CD4-positive, alpha-beta T cell treated with Interferon alpha-2 for 1 hour (primary cell): ENCODE measurements around the gene ADAM10.

ENCODE experiments used
- DNase-seq, 2 donors: peaks; one replicate each; pipeline ENCODE4 v3.0.0-alpha.2; 2020 to 2022

Gene ADAM10

DNA sequence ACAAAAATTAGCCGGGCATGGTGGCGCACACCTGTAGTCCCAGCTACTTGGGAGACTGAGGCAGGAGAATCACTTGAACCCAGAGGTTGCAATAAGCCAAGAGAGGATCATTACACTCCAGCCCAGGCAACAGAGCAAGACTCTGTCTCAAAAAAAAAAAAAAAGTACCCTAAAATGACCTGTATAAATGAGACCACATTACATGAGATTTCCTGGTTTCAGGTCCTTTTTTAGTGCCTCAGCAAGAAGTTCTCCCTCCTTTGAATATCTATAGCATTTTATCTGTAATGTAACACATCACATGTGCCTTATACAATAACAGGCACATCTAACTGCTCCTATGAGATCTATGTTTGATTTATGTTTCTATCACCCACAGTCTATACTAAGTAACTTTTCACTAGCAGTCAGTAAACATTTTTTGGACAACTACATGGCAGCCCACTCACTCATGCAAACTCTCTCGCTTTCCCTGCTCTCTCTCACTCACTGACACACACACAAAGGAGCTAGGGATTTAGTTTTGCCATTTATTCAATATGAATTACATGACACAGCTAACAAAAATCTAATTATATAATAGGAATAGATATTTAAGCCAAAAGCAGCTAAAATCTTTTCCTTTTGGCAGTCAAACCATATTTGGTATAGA, 34.1 kb downstream of the ADAM10 start:
- DNase-seq: no peak

DNA sequence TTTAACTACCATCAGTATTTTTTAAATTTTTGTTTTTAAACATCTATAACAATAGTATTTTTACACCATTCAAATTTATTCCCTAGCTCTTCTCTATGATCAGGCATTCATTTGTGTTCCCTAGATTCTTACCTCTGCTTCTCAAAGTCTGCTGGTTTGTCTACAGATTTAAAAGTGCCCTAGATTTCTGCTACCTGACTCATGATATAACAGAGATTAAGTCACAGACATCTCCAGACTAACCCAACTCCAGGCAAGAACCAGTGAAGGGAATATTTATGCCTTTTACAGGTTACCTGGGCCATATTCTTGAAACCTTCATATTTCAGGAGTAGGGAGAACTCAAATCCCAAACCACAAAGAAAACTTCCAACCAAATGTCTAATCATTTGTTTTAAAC, 38.8 kb downstream of the ADAM10 start:
- no peak for DNase-seq

DNA sequence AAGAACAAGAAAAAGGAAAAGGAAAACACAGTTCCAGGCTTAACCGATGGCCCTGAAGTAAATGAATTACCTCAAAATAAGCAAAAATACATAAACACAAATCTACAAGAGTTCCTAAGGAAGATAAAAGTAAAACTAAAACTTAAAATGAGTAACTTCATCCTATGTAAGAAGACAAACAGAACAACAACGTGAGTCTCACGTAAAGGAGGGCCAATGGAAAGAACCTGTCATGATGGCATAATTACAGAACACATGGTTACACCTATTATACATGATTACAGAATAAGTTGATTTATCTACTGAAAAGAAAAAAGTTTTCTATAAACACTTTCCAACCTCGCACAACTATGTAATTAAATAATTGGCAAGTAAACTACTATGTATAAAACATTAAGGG, 42.1 kb downstream of the ADAM10 start:
- DNase-seq: no peak

DNA sequence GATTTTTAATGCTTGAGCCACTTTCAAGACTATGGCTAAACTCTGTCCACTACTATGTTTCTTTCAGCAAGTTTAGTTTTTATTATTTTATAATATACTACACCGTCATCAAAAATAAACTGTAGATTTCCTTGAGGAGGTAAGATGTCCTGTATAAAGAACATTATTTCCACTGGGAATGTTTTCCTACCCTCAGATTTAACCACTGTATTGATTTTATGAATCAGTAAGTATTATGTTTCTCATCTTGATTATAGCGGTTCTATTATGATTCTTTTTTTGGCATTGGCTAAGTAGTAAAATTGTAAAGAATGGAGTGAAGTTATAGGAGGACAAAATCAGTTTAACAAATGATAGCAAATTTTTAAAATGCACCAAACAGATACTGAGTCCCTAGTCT, 44.4 kb downstream of the ADAM10 start:
- no peak for DNase-seq

DNA sequence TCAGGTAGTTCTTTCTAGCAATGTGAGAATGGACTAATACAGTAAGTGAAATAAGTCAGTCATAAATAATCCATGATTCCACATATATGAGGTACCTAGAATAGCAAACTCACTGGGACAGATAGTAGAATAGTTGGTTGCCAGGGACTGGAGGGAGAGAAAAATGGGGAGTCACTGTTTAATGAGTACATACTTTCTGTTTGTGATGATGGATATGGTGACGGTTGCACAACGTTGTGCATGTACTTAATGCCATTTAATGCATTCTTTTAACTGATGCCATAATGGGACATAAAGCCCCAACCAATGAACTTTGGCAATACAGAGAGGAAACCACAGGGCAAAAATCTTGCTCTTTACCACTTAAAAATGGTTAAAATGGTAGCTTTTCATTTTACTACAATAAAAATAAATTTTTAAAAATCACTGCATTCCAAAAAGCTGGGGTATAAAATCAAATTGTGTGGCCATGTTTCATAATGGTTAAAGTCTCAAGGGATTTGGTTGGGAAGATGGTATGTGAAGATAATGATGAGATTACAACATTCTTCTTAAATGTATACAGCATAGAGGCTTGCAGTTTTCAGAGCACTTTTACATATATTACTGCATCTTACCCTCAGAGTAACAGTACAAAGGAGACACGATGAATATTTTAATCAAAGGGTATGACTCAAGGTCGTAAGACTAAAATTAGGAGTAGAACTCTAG, 45.2 kb downstream of the ADAM10 start:
- no peak for DNase-seq

DNA sequence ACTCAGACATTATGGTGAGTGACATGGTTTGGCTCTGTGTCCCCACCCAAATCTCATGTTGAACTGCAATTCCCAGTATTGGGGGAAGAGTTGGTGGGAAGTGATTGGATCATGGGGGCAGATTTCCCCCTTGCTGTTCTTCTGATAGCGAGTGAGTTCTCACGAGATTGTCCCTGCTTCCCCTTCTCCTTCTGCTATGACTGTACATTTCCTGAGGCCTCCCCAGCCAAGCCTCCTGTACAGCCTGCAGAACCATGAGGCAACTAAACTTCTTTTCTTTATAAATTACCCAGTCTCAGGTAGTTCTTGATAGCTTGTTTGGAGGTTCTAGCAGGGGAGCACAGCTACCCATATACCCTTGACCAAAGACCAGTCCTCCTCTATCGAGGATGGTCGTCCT, 45.9 kb downstream of the ADAM10 start:
- DNase-seq: no peak

DNA sequence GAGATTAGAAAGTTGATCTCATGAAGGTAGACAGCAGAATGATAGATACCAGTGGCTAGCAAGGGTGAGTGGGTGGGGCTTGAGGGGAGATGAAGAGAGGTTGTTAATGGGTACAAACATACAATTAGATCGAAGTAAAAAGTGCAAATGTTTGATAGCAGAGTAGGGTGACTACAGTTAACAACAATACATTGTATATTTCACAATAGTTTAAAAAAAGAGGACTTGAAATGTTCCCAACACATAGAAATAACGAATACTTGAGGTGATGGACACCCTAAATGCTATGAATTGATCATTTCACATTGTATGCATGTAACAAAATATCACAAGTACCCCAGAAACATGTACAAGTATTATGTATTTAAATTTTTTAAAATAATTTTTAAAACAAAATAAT, 47.3 kb downstream of the ADAM10 start:
- no peak for DNase-seq

DNA sequence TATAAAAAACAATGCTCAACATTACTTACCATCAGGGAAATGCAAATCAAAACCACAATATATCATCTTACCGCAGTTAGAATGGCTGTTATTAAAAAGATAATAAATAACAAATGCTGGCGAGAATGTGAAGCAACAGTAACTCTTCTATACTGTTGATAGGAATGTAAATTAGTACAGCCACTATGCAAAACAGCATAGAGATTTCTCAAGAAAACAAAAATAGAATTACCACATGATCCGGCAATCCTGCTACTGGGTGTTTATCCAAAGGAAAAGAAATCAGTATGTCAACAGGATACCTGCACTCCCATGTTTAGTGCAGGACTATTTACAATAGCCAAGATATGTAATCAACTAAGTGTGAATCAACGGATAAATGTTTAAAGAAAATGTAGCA, 48.1 kb downstream of the ADAM10 start:
- DNase-seq: no peak

DNA sequence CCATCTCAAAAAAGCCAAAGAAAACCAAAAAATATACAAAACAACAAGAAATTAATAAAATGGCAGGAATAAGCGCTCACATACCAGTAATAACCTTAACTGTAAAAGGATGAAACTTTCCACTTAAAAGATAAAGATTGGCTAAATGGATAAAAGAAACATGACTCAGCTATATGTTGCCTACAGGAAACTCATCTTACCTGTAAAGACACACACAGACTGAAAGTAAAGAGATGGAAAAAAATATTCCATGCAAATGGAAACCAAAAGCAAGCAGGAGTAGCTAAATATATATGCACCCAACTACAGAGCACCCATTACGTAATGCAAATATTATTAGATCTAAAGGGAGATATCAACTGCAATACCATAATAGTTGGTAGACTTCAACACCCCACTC, 49.7 kb downstream of the ADAM10 start:
- DNase-seq: no peak

DNA sequence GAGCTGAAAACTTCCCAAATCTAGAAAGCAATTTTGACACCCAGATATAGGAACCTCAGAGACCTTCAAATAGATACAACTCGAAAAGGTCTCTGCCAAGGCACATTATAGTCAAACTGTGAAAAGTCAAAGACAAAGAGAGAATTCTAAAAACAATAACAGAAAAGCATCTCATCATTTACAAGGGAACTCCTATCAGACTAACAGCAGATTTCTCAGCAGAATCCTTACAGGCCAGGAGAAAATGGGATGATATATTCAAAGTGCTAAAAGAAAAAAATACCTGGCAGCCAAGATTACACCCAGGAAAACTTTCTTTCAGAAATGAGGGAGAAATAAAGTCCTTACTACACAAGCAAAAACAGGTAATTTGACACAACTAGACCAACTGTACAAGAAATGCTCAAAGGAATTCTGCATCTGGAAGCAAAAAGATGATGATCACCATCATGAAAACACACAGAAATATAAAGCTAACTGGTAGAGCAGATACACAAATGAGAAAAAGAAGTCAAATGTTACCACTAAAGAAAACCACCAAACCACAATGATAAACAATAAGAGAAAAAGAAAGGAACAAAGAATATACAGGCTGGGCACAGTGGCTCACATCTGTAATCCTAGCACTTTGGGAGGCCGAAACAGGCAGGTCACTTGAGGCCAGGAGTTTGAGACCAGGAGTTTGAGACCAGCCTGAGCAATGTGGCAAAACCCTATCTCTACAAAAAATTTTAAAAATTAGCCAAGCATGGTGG, 50.4 kb downstream of the ADAM10 start:
- no peak for DNase-seq

DNA sequence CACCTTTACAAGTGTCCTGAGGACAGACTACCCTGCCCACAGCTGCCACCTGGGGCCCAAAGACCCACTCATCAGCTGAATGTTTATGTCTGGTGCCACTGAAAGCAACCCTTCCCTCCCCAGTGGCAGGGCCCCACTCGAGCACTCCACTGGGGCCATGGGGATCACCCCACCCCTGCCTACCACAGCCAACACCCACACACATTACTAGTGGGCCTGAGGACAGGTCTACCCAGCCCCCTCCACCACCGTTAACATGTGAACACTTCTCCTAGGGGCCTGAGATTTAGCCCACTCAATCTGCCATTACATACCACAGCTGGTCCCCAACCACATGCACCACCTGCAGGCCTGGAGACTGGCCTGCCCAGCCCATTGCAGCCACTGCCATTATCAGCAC, 52.3 kb downstream of the ADAM10 start:
- no peak for DNase-seq

DNA sequence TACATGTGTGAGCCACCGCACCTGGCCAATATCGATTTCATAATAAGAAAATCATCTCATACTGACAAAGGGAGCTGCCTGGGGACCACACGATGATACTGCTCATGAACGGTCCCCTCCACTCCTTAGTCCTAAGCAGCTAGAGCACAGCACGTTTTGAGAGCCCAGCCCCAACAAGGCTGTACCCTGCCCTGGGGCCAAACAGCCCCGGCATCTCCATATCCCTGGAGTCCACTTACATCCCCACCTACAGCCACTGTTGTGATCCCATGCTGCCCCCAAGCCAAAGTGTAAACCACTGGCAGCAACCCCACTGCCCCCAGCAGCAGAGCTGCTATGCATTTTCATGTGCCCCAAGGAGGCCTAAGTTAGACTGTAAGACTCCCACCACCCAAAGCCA, 52.8 kb downstream of the ADAM10 start:
- DNase-seq: no peak

DNA sequence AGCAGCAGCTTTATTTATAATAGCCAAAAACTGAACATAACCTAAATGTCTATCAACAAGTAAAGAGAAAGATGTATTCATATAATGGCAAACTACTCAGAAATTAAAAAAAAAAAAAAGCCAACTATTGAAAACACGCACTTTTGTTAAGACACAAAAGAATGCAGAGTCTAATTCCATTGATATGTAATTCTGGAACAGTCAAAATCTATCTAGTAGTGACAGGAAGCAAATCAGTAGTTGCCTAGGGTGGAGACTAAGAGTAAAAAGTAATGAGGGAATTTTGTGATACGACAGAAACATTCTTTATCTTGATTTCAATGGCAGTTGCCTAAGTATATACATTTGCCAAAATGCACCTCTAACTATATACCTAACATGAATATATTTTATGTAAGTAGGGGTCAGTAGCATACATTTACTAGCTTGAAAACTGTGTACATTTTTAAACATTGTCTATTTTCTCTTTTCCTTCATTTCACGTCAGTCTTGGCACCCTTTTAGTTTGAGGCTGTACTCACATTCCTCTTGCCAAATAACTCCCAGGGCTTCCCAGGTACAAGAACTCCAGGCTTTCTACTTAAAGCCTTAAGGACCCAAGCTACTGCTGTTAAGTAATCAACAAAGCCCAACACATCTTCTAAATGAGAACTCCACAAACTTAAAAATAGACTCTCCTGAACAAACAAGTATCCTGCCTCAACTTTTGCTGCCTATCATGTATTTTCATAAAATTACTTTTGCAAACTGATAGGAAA, 54.7 kb downstream of the ADAM10 start:
- DNase-seq: no peak

DNA sequence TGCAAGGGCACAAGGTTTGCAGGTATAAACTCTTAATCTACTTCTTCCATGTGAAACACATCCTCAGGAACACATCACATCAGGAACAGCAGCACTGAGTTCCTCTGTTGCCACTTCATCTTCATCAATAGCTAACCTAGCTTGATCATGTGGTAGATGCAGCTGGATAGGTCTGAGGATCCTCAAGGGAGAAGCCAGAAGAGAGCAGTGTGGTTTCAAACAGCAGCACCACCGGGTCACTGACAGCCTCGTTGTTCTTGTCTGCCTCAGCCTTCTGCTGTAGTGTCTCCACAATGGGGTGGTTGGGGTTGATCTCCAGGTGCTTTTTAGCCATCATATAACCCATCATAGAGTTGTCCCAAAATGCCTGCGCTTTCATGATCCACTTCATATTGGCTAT, 58.8 kb downstream of the ADAM10 start:
- DNase-seq: no peak

DNA sequence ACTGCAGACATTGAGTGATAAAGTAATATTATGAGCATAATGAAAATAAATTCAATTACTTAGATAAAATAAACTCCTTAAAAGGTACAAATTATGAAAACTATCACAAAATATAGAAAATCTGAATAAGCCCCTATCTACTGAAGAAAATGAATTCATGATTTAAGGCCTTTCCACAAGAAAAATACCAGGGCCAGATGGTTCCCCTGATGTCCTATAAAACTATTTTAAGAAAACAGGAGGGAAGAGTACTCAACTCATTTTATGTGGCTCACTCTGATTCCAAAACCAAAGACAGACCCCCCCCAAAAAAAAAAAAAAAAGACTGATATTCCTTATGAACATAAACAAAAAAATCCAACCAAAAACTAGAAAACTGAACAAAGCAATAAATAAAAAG, 59.9 kb downstream of the ADAM10 start:
- no peak for DNase-seq

DNA sequence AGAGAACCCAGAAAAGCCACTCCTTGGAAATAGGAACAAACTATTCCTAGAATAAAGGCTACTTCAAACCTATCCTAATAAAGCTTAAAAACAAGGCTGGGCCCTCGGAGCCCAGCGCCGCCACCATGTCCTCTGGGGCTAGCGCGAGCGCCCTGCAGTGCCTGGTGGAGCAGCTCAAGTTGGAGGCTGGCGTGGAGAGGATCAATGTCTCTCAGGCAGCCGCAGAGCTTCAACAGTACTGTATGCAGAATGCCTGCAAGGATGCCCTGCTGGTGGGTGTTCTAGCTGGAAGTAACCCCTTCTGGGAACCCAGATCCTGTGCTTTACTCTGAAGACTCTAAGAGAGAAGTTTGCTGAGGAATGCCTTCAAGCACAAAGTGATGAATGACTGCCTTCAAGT, 63.2 kb downstream of the ADAM10 start:
- no peak for DNase-seq

DNA sequence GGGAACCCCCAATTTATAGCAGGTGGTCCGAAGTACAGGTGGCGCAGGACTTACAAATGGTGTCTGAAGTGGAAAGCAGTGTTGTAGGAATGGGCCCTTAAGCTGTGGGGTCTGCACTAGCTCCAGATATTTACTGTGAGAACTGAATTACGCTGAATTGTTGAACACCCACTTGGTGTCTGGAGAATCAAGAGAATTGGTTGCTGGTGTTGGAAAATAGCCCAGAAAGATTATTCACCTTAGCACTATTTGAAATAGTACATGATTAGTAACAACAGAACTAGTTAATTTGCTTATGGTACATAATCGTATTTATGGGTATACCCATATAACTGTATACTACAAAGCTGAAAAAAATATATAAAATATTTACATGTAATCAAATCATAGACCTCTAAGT, 64.8 kb downstream of the ADAM10 start:
- DNase-seq: no peak

DNA sequence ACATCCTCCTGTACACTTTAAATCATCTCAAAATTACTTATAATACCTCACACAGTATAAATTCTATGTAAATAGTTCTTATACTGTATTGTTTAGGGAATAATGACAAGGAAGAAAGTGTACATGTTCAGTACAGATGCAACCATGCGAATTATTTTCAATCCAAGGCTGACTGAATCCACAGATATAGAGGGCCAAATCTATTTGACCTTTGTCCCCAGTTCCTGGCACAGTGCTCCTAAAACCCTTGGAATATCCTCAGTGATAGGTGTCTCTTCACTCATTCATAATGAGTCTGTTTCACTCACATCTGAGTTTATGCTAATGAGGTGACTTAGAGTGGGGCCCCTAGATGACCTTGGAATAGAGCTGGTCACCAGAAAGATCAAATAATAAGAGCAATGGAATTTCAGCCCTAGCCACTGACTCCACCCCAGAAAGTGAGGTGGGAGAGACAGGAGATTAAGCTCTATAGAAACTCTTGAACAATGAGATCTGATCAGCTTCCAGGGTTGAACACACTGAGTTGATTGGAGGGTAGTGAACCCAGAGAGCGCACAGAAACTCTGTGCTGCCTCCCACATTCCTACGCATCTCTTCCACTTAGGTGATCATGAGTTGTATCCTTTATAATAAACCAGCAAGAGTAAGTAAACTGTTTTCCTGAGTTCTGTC, 65.3 kb downstream of the ADAM10 start:
- no peak for DNase-seq

DNA sequence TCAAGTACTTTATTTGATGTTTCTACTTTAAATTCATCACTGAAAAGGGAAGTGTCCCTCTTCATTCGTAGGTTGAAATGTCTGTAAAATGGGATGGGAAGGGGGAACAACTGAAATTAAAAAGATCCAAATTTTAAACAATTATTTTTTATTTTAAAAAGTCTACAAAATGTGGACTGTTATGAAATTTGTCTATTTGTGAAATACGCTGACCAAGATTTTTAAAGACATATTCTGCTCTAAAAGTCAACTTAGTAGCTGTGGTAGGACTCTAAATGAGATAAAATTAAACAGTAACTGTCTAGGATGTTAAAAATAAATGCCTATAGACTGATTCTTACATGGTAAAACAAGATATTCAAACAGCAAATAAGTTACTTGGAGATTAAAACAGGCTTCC, 67.3 kb downstream of the ADAM10 start:
- DNase-seq: no peak

DNA sequence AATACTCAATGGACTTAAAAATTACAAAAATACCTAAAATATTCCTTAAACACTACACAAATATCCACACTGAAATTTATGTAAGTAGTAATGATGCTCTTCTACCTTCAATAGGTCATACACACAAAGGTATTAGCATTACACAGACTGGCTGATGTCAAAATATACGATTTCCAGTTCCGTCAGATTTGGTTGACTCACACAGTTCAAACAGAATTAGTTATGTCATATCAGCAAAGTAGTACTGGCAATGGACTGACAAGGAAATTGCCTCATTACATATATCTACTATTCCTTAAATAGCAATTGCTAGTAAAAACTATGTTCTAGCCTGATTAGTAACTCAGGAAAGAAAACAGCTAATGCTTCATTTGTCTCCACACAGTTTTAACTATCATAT, 70.8 kb downstream of the ADAM10 start:
- no peak for DNase-seq

DNA sequence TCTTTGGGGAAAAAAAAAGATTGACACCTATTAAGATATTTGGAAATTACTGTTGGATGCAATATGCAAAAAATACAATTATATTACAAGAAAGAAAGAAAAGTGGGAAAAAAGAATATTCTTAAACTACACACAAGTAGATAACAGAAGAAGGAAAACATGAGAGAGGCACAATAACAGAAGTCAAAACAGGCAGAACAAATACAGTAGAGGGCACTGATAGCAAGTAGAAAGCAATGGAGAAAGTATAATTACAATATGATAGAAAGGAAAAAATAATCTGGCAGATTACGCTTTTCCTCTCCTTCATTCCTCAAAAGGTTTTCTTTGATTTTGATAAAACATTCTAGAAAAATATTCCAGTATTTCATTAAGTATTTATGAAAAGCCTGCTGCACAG, 72.1 kb downstream of the ADAM10 start:
- DNase-seq: no peak

DNA sequence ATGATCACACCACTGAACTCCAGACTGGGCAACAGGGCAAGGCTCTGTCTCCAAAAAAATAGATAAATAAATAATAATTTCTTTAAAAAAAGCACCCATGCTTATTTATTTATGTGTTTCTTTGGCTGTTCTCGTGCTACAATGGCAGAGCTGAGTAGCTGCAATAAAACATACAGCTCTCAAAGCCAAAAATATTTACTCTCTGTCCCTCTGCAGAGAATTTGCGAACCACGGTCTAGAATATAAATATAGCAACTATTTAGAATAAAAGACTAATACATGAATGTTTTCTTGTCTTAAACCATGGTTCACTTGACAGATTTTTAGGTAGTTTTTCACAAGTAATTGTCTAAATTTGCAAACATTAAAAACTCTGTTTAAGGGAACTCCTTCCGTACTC, 72.7 kb downstream of the ADAM10 start:
- DNase-seq: no peak

DNA sequence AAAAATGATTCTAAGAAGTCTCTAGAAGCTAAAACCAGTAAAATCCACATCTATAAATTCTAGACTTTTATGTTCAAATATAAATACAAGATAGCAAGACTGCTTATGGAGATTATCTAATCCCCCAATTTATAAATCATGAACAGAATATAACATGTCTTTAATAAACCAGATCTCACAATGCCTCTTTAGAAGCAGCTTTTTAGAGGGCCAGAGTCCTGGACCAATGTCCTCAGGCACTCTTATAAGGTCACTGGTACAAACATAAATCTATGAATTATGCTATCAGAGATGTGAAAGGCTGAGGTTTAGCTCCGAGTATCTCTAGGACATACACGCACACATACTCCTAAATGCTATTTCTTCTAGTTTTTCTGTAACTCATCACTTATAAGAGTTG, 78.3 kb downstream of the ADAM10 start:
- no peak for DNase-seq
